ENCODE data around the gene SLC9A8. TPM values are rescaled to one million over a fixed set of nuclear protein-coding genes. Genes with fewer than 3 reads are reported as not detected.
"Not testable (repeated sequence)": the region's sequence is repeated elsewhere in the genome, so short reads cannot be mapped to it uniquely, and the experiment has no call there.

Gene SLC9A8
- total RNA-seq, 1 donor from 2014 or later = 10.3 TPM

DNA sequence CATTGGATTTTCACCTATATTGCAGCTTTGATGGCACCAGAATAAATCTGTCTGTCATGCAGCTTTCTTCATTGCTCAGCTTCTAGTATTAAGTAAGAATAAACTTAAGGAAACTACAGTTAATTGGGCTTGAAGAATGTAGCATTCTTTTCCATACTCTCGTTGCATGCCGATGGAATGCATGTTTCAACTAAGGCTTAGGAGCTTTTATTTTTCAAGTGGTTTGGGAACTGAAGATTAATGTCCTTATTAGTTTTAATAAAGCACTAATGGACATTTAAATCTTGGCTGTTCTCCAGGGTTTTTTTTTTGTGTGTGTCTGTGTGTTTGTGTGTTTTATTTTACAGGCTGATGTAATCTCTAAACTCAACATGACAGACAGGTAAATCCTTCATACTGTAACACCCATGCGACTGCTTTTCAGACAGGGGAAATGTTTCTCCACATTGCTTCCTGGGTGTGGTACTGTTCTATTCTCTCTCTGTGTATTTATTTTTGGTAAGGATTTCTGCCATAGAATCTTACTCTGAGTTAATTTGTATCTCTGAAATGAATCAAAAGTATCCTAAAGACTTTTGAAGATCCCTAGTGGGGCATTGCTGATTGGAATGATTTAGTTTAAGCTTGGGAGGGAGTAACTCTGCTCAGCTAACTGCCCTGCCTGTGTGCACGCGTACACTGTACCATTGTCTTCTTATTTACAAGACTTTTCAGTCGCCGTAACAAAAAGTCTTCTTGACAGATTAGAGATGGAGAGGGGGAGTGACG lies 38.0 kb downstream of the SLC9A8 start:
- peak in 1 of 2 donors; percentile 12 for DNase-seq (ENCODE audit: low read depth in 2 of 2)

- DNase-seq (ENCODE audit: low read depth in 2 of 2) = peak in 1 of 2 donors; percentile 63
These were observed 38.6 kb downstream of the SLC9A8 start for GRCh38 chr20:49851231-49851705.

DNA sequence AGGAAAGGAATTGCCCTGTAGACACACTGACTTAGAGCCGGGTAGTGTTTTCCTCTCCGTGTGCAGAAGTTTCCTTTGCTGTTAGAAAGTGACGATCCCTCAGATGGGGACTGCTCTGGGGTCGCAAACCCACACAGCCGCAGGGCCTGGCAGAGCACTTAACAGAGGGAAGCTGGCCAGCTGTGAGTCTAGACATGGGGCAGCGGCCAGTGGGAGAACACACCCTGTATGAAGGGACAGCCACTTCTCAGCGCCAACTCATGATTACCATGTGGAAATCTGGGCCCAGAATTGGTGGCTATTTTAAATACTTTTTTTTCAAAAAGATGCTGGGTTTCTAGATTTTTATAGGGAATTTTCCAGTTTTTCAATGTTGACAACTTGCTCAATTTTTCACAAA lies 39.4 kb downstream of the SLC9A8 start:
- DNase-seq (ENCODE audit: low read depth in 2 of 2) = no peak

- no peak for DNase-seq (ENCODE audit: low read depth in 2 of 2)
These were observed 40.0 kb downstream of the SLC9A8 start for GRCh38 chr20:49852522-49853080.

GRCh38 chr20:49853640-49854039 lies 41.0 kb downstream of the SLC9A8 start:
- peak; percentile 80 to 92 for DNase-seq (ENCODE audit: low read depth in 2 of 2)

- no peak for DNase-seq (ENCODE audit: low read depth in 2 of 2)
These were observed 41.7 kb downstream of the SLC9A8 start for GRCh38 chr20:49854190-49854875.

DNA sequence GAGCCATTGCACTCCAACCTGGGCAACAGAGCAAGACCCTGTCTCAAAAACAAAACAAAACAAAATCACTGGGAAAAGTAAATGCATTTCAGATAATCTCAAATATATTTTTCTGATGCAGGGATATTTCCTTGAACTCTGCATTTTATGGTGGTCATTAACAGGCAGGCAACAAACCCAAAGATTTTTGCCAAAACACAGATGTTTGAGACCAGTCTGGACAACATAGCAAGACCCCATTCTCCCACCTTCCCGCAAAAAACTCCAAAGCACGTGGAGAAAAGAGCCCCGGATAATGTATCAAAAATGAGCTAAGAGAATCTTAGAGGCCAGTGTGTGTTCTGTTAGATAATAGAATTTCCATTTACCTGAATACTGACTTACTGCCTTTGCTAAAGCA lies 44.3 kb downstream of the SLC9A8 start:
- no peak for DNase-seq (ENCODE audit: low read depth in 2 of 2)

- peak in 1 of 2 donors; percentile 51 for DNase-seq (ENCODE audit: low read depth in 2 of 2)
These were observed 45.5 kb downstream of the SLC9A8 start for GRCh38 chr20:49858076-49858585.

DNA sequence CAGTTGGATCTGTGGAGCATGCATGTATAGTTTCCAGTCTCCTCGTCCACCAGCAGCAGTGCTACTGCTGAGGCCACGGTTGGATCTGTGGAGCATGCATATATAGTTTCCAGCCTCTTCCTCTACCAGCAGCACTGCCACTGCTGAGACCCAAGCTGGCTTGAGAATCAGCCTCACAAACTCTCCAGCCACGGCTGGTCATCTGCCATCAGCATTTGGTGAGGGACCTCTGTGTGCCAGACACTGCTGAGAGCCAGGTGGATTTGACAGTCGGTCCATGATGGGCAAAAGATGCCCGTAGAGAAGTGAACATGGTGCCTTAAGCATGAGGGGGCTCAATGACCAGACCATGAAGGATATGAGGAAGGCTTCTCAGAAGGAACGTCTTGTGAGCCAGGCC lies 46.4 kb downstream of the SLC9A8 start:
- DNase-seq (ENCODE audit: low read depth in 2 of 2) = no peak

DNA sequence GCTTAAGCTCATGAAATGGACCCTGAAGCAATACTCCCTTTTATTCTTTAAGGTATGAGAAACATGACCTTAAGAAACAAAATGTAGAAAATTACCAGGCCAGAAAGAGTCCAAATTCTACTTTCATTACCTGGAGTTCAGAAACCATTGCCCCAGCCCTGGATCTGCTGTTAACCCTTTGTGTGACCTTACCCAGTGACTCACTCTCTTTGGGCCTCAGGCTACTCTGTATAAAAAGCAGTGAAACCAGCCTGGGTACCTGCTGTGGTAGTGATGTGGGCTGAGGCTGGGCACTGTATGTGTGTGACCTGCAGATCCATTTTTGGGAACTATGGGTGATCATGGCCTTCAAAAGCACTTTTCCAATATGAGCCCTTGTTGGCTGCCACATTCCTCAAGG lies 47.2 kb downstream of the SLC9A8 start:
- no peak for DNase-seq (ENCODE audit: low read depth in 2 of 2)

- DNase-seq (ENCODE audit: low read depth in 2 of 2) = not testable (repeated sequence)
These were observed 48.6 kb downstream of the SLC9A8 start for GRCh38 chr20:49861232-49861631.

DNA sequence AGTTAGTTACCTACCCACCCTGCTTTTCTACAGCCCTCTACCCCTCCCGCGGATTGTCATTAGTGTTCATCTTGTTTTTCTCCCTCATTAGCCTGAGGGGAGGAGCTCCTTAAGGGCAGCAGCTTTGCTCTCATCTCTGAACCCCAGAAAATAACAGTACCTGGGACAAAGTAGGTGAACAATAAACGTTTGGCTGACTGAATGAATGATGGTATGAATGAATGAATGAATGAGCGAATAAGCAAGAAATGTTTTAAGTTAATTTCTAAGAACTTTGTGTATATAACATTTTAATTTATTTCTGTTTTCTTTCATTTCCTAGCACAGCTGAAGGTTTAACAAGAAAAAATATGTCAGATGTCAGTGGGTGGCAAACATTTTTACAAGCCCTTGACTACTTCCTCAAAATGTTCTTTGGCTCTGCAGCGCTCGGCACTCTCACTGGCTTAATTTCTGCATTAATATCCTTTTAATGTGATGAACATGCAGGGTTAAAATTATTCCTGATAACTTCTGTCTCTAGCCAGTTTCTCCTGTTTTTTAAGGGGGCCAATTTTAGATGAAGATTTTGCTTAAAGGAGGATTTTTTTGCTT lies 50.1 kb downstream of the SLC9A8 start:
- no peak for DNase-seq (ENCODE audit: low read depth in 2 of 2)

- no peak for DNase-seq (ENCODE audit: low read depth in 2 of 2)
These were observed 51.0 kb downstream of the SLC9A8 start for GRCh38 chr20:49863666-49864065.

- DNase-seq (ENCODE audit: low read depth in 2 of 2) = peak in 1 of 2 donors; percentile 72
These were observed 52.9 kb downstream of the SLC9A8 start for GRCh38 chr20:49865559-49865958.

DNA sequence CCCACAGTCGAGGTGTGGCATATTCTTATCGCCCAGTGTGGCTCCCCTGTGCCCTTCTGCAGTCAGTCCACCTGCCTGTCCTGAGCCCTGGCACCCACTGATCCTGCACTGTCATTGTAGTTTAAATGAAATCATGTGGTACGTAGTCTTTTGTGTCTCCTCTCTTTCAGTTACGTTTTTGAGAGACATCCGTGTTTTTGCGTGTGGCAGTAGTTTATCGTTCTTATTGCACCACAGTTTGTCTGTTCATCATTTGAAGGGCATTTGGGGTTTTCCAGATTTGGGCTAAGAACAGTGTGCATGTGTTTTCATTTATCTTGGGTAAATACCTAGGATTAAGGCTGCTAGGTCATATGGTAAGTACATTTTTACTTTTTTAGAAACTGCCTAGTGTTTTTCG lies 53.4 kb downstream of the SLC9A8 start:
- DNase-seq (ENCODE audit: low read depth in 2 of 2) = no peak

DNA sequence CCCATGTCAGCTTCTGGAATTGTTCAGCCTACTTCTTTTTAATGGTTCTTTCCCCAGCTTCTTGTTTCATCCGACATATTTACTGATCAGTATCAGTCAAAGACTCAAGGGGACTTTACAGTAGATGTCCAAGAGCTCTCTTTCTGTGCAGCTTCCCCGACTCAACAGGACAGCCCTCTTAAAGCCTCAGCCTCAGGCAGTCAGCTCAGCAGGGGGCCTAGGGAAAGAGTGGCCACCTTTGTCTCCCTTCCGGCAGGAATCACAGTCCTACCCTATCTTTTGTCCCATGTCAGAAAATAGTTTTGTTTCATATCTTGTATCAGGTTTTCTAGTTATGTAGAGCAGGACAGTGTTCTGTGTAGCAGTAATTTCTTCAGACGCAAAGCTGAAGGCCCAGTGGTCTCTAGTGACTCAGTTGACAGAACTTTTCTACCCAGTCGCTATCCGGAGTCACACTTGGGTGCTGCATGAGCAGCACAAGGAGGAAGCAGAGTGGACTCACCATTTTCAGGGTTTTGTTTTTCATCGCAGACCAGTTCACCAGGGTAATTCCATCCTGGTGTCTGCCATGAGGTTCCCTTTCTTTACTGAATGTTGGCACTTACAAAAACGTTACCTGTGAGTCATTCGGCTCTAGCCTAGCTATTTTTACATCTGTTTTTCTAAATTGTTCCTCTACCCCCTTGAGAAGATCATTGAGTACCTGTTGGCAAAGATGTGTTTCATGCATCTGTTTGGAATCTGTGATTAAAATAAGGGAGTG lies 55.0 kb downstream of the SLC9A8 start:
- DNase-seq (ENCODE audit: low read depth in 2 of 2) = no peak

DNA sequence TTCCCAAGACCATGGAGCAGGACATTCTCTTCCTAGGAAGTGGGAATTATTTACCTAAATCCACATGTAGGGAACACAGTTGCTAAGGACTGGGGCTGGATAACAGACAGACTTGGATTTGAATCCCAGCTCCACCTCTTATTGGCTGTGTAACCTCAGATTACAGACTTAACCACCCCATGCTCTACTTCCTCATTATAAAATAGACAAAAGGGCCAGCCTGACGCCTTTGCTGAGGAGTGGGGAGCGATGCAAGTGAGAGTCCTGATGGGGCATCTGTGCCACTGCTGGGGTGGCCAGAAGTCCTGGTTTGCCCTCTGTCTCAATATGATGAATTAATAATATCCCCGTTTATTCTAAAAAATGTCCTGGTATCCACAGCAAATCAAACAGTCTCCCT lies 55.9 kb downstream of the SLC9A8 start:
- DNase-seq (ENCODE audit: low read depth in 2 of 2) = no peak

GRCh38 chr20:49868964-49869363 lies 56.3 kb downstream of the SLC9A8 start:
- no peak for DNase-seq (ENCODE audit: low read depth in 2 of 2)

DNA sequence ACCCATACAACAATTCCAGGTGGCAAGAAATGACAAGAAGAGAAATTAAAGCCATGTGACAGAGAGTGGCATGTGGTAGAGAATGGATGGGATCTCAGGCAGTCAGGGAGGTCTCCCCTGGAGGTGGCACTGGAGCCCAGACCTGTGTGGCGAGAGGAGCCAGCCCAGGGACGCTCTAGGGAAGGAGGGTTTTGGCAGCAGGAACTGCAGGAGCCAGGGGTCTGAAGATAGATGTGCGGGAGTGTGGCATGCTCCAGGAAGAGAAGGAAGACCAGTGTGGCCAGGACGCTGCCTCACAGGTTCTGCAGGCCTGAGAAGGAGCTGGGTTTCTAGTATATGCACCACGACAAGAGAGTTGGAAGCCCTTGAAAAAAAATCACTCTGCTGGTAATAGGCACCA lies 57.6 kb downstream of the SLC9A8 start:
- DNase-seq (ENCODE audit: low read depth in 2 of 2) = no peak

DNA sequence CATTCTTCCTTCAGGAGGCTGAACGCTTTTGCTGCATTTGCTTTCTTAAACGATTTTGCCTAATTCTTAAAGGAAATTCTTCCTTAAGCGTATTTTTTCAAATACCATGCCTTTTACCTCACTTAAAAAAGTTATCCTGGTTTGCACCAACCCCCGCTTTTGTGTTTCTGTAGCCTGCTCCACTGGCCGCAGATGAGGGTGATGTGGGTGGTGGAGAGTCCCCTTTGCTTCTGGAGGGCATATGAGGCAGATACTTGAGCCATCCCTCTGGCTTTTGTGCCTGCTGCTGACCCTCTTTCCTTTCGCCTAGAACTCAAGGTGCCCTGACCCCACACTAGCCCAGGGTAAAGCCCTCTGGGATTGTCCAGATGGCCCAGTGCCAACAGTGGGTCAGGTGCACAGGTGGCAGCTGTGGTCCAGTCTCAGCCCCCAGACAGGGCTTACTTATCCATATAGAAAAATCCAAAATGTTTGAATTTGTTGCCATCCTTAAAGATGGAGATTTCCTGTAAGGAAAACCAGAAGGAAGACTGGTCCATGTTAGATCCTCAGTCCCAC lies 58.8 kb downstream of the SLC9A8 start:
- no peak for DNase-seq (ENCODE audit: low read depth in 2 of 2)

- no peak for DNase-seq (ENCODE audit: low read depth in 2 of 2)
These were observed 59.4 kb downstream of the SLC9A8 start for GRCh38 chr20:49872056-49872455.

Measured in lung microvascular endothelial cell (primary cell).